ENCODE measurements around the gene RTN1. TPM values are rescaled to one million over a fixed set of nuclear protein-coding genes. Genes with fewer than 3 reads are reported as not detected.

Gene RTN1
- total and polyA plus RNA-seq, 2 of the 8 experiments (the other 6 are each of a cell fraction or from before 2014, with no cell fraction given), result 2.8 to 4.9 TPM

DNA sequence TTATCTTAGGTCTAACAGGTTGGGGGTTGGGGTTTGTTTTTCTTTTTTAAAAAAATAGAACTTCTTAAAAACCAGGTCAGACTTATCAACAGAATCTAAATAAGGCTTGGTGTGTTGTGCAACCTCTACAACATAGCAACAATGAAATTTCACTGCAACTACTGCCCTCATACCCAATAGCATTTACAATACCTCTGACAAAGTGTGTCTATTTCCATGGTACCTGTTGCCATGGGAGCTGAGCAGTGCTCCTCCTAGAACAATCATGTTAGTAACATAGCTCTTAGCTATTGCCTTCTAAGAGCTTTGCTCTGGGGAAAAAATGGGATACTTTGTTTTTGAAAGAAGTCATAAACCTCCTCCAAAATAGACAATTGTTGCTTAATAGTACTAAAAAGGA lies 190.7 kb downstream of the RTN1 start:
- no peak overlapping the region for H2AFZ ChIP-seq (ENCODE audit: low read length)
- no peak for DNase-seq (ENCODE audit: low read depth in 1 of 2, low spot score in 2 of 2)
- H4K5ac ChIP-seq (ENCODE audit: insufficient read length, low read depth, low read length), result no peak overlapping the region
- no peak overlapping the region for H2BK20ac ChIP-seq (ENCODE audit: low read length)
- ChIA-PET CTCF (ENCODE audit: partially characterized antibody) (interaction anchor here (1.4 to 6.9 kb wide), 2 partner anchors 9 to 217 kb away, joined by 7 to 47 read pairs; no protein-coding TSS in a partner anchor), POLR2A (ENCODE audit: partially characterized antibody) (no interaction called here)
- no peaks in the 10 kb centered on the region for H4K20me1 ChIP-seq (replicated peaks in 1 of 2; ENCODE audit: control insufficient read depth in 1 of 2, insufficient read depth in 2 of 2, low read length in 2 of 2)
- H4K8ac ChIP-seq (ENCODE audit: extremely low read depth, insufficient read depth, low read length), result no peak overlapping the region
- H3K4ac ChIP-seq (replicated peaks; ENCODE audit: insufficient read length, low read depth, low read length), result no peak overlapping the region
- H3K4me2 ChIP-seq (ENCODE audit: insufficient read depth in 1 of 2, low read depth in 2 of 2, low read length in 2 of 2), result no peak overlapping the region
- H3K27me3 ChIP-seq (replicated peaks in 1 of 4; ENCODE audit: control insufficient read depth in 3 of 4, extremely low read depth in 1 of 4, insufficient read depth in 3 of 4, low read length in 3 of 4), result no peaks in the 10 kb centered on the region
- no peak overlapping the region for H2BK5ac ChIP-seq (ENCODE audit: low read depth, low read length)
- H2AK5ac ChIP-seq (ENCODE audit: low read depth, low read length), result no peak overlapping the region
- no peak overlapping the region for H2BK12ac ChIP-seq (ENCODE audit: low read depth, low read length)
- no peak for TF ChIP-seq BCL11A (IDR thresholded peaks at IDR 0.05; ENCODE audit: low read depth in 2 of 2, low read length in 2 of 2)
- no peak for TF ChIP-seq FOSL1 (IDR thresholded peaks at IDR 0.05; ENCODE audit: insufficient read depth, low read depth, low read length)
- no peak for TF ChIP-seq TBP (IDR thresholded peaks at IDR 0.05; ENCODE audit: low read depth, low read length)
- TF ChIP-seq TCF12 (IDR thresholded peaks at IDR 0.05; ENCODE audit: low read depth, low read length), result no peak
- no peak for TF ChIP-seq YY1 (IDR thresholded peaks at IDR 0.05; ENCODE audit: low read depth, low read length)
- no peak for TF ChIP-seq RBBP5 (IDR thresholded peaks at IDR 0.05; ENCODE audit: borderline replicate concordance, low read depth, low read length)
- no peak overlapping the region for H3K14ac ChIP-seq (ENCODE audit: insufficient read length)
- H3K56ac ChIP-seq (replicated peaks; ENCODE audit: insufficient read length, low read depth, low read length), result no peak overlapping the region
- no peak overlapping the region for H3K18ac ChIP-seq (ENCODE audit: extremely low read depth, low read length)
- no peak overlapping the region for H3K9ac ChIP-seq (replicated peaks in 1 of 4; ENCODE audit: extremely low read depth in 1 of 4, low read depth in 3 of 4, low read length in 3 of 4)
- H3K79me1 ChIP-seq (ENCODE audit: low read depth, low read length), result no peaks in the 10 kb centered on the region
- H3K23me2 ChIP-seq (ENCODE audit: low read depth, low read length), result no peaks in the 10 kb centered on the region
- no peak overlapping the region for H3K23ac ChIP-seq (ENCODE audit: insufficient read length)
- no peak overlapping the region for H4K91ac ChIP-seq (replicated peaks; ENCODE audit: insufficient read length, low read length)
- H2BK15ac ChIP-seq (ENCODE audit: low read length), result no peak overlapping the region
- no peaks in the 10 kb centered on the region for H3K9me3 ChIP-seq (ENCODE audit: insufficient read depth in 2 of 2, low read depth in 1 of 2, low read length in 1 of 2)
- no peaks in the 10 kb centered on the region for H3K4me1 ChIP-seq (replicated peaks in 1 of 4; ENCODE audit: control insufficient read depth in 3 of 4, insufficient read depth in 4 of 4, low read length in 3 of 4)
- H3K36me3 ChIP-seq (ENCODE audit: control insufficient read depth in 2 of 4, insufficient read depth in 4 of 4, low read length in 3 of 4), result no peaks in the 10 kb centered on the region
- H3K79me2 ChIP-seq (ENCODE audit: control insufficient read depth in 1 of 2, insufficient read depth in 2 of 2, low read length in 2 of 2), result no peaks in the 10 kb centered on the region
- H2BK120ac ChIP-seq (replicated peaks; ENCODE audit: low read depth, low read length), result no peak overlapping the region
- H3K4me3 ChIP-seq (ENCODE audit: extremely low read depth in 1 of 4, insufficient read depth in 2 of 4, low read depth in 3 of 4, low read length in 4 of 4), result no peak overlapping the region
- H3K27ac ChIP-seq (ENCODE audit: low read depth, low read length), result no peak overlapping the region
- FAIRE-seq, result no peak

All from H1 (cell line).